Gastroesophageal sphincter (tissue), 4 donors: ENCODE measurements around the gene LRIG3. TPM values are rescaled to one million over a fixed set of nuclear protein-coding genes. Genes with fewer than 3 reads are reported as not detected.

ENCODE experiments used
- ATAC-seq: fragments of 150-250 bp; one replicate; pipeline ENCODE4 v1.9.1; 2016; ENCODE audit warnings: mild to moderate bottlenecking, moderate library complexity
- H3K27ac ChIP-seq, 4 donors: fragments of 200-600 bp; sonication (generic) in 3 of 4; 1 replicate in 3 of 4; 2 replicates in 1 of 4; pipeline ENCODE4 v1.5.1; 2016 to 2019
- H3K27me3 ChIP-seq: fragments of 200-600 bp; sonication (generic); one replicate; pipeline ENCODE4 v1.5.1; 2019
- H3K36me3 ChIP-seq, 2 donors: fragments of 200-600 bp; sonication (generic); one replicate each; pipeline ENCODE4 v1.5.1; 2019; ENCODE audit warnings: control low read depth in 1 of 2
- H3K4me1 ChIP-seq, 3 donors: fragments of 200-600 bp; sonication (generic); 1 replicate in 2 of 3; 2 replicates in 1 of 3; pipeline ENCODE4 v1.5.1; 2016 to 2019; ENCODE audit warnings: control low read depth in 2 of 3
- H3K4me3 ChIP-seq, 2 donors: fragments of 200-600 bp; sonication (generic); one replicate each; pipeline ENCODE4 v1.5.1; 2019; ENCODE audit warnings: mild to moderate bottlenecking in 1 of 2, moderate library complexity in 1 of 2
- H3K9me3 ChIP-seq, 3 donors: fragments of 200-600 bp; sonication (generic); one replicate each; pipeline ENCODE4 v1.5.1; 2017 to 2019; ENCODE audit warnings: control low read depth in 2 of 3
- EP300 ChIP-seq: sonication (generic); formaldehyde crosslinking; IDR thresholded peaks from one replicate; pipeline ENCODE4 v1.6.1; 2017; ENCODE audit warnings: antibody characterized with exemption, mild to moderate bottlenecking
- POLR2A ChIP-seq, 2 donors: fragments of 450-650 bp; IDR thresholded peaks; one replicate each; pipeline ENCODE4 v1.6.1; 2017; ENCODE audit warnings: antibody characterized with exemption in 2 of 2, mild to moderate bottlenecking in 2 of 2, moderate library complexity in 1 of 2
- POLR2AphosphoS5 ChIP-seq: sonication (generic); formaldehyde crosslinking; IDR thresholded peaks from one replicate; pipeline ENCODE4 v1.6.1; 2017; ENCODE audit warnings: antibody characterized with exemption
- WGBS, 2 donors: methylation state at CpG; one replicate each; pipeline ENCODE4 v1.1.5; 2018; ENCODE audit warnings: low coverage in 1 of 2; 5-methylcytosine and 5-hydroxymethylcytosine counted together
- total RNA-seq, 4 donors: library from RNA; depleted of rRNA; stranded (reverse); fragments of >200 nt; gene quantifications; one replicate each; pipeline ENCODE4 v1.1.0, GENCODE V29; 2016
- TF ChIP-seq, protein P1 (sequence below), 4 experiments: fragments of 200-600 bp in 2 of 4; fragments of 450-650 bp in 2 of 4; sonication (generic) in 1 of 4; IDR thresholded peaks; one replicate each; pipeline ENCODE4 v1.5.1; 2017 to 2019; ENCODE audit warnings: antibody characterized with exemption in 4 of 4, mild to moderate bottlenecking in 2 of 4, moderate library complexity in 2 of 4

LRIG3 gene
- total RNA-seq, 4 donors from 2014 or later: 52.7 to 170 (median 93.3) TPM

DNA sequence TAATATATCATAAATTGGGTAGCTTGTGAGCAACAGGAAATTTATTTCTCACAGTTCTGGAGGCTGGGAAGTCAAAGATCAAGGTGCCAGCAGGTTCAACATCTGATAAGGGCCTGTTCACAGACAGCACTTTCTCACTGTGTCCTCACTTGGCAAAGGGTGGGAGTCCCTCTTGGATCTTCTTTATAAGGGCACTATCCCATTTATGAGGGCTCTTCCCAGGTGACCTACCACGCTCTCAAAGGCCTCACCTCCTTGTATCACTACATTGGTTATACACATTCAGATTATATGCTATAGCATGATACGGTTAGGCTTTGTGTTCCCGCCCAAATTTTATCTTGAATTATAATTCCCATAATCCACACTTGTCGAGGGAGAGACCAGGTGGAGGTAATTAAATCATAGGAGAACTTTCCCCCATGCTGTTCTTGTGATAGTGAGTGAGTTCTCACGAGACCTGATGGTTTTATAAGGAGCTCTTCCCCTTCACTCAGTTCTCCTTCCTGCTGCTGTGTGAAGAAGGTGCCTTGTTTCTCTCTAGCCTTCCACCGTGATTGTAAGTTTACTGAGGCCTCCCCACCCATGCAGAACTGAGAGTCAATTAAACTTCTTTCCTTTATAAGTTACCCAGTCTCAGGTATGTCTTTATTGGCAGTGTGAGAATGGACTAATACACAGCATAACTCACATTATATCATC lies 19.2 kb upstream of the LRIG3 start:
- TF ChIP-seq EP300 (no peak), POLR2A (IDR thresholded peaks at IDR 0.05) (no peak), POLR2AphosphoS5 (no peak)
- TF ChIP-seq, protein P1, sequence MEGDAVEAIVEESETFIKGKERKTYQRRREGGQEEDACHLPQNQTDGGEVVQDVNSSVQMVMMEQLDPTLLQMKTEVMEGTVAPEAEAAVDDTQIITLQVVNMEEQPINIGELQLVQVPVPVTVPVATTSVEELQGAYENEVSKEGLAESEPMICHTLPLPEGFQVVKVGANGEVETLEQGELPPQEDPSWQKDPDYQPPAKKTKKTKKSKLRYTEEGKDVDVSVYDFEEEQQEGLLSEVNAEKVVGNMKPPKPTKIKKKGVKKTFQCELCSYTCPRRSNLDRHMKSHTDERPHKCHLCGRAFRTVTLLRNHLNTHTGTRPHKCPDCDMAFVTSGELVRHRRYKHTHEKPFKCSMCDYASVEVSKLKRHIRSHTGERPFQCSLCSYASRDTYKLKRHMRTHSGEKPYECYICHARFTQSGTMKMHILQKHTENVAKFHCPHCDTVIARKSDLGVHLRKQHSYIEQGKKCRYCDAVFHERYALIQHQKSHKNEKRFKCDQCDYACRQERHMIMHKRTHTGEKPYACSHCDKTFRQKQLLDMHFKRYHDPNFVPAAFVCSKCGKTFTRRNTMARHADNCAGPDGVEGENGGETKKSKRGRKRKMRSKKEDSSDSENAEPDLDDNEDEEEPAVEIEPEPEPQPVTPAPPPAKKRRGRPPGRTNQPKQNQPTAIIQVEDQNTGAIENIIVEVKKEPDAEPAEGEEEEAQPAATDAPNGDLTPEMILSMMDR (IDR thresholded peaks at IDR 0.05): no peak
- no peak for ATAC-seq
- H3K4me3 ChIP-seq: no peak overlapping the region
- no peaks in the 10 kb centered on the region for H3K9me3 ChIP-seq
- H3K36me3 ChIP-seq: no peaks in the 10 kb centered on the region
- no peaks in the 10 kb centered on the region for H3K27me3 ChIP-seq
- 92 to 96% methylated on average over 4 to 6 of the region's 6 CpGs for WGBS, 2 donors
- H3K4me1 ChIP-seq: peaks cover 0 to 6% (median 0%) of the 10 kb centered on the region in 3 donors
- no peak overlapping the region for H3K27ac ChIP-seq

DNA sequence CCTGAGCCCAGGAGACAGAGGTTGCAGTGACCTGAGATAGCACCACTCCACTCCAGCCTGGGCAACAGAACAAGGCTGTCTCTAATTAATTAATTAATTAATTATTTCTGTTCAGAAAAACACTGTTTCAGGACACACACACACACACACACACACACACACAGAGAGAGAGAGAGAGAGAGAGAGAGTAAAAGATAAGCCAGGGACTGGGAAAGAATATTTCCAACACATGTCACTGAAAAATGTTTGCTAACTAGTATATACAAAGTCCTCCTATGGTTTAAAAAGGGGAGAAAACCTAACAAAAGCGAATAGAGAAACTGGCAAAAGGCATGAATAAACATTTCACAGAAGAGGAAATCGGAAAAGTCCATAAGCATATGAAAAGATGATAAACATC lies 18.1 kb upstream of the LRIG3 start:
- ATAC-seq: no peak
- no peaks in the 10 kb centered on the region for H3K27me3 ChIP-seq
- H3K9me3 ChIP-seq: no peaks in the 10 kb centered on the region
- no peak overlapping the region for H3K4me3 ChIP-seq
- H3K4me1 ChIP-seq: peaks cover 0 to 12% (median 0%) of the 10 kb centered on the region in 3 donors
- H3K27ac ChIP-seq: no peak overlapping the region
- 37 to 55% methylated on average over 2 of the region's 2 CpGs for WGBS, 2 donors
- H3K36me3 ChIP-seq: no peaks in the 10 kb centered on the region
- TF ChIP-seq, protein P1 (IDR thresholded peaks at IDR 0.05): no peak
- TF ChIP-seq POLR2AphosphoS5 (no peak), POLR2A (IDR thresholded peaks at IDR 0.05) (no peak), EP300 (no peak)

DNA sequence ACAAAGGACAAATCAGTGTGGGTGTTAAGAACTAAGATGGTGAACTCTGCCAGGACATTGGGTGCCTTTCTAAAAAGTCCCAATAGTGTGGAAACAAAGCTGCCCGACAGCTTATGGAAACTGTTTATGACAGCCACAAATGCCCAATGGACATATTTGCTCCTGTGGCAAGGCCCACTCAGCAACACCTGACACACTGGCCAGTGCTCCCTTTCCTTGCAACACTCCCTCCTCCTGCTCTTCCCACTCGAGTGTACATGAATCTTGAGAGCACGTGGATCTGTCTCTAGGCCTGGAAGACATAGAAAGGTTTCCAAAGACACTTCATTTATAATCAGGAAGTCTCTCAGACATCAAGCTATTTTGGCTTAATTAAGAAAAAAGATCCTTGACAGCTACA lies 14.2 kb upstream of the LRIG3 start:
- no peaks in the 10 kb centered on the region for H3K9me3 ChIP-seq

DNA sequence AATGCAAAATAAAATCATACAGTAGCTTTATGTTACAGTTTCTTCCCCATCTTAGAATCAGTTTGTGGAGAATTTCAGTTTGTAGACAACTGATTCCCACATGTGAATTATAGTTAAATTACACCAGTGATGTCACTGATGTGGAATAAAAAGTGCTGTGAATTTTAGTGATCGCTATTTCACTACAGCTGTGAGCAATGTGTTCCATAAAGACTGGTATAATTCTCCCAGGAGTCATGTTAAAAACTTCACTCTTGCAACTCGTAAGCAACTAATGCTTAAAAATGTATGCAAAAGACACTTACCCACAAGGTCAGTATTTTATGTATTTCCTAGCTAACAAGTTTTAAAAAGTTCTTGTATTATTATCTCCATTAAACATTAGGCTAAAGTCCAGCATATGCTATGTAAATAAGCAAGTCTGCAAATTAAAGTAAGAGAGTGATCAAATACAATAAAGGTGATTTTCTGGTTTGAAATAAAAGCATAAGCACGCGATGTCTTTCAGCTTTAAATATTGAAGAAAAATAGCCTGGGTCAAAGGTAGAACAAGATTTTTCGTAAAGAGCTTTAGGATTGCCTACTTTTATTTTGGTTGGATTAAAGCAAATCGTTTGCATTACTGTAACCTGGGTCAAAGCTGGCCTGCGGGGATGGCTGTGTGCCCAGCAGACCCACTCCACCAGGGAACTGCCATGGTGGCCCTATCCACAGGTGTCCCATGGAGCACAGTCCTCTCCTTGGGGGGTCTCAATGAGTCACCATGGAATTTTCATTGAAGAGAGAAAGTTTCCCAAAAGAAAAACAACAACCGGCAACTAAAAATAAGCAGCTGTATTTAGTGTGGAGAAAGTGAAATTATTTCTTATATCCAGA lies 12.7 kb upstream of the LRIG3 start:
- Histone ChIP-seq H3K9me3 (no peaks in the 10 kb centered on the region), H3K27ac (no peak overlapping the region), H3K36me3 (no peaks in the 10 kb centered on the region), H3K4me1 (peaks cover 0 to 12% (median 0%) of the 10 kb centered on the region in 3 donors), H3K4me3 (no peak overlapping the region), H3K27me3 (no peaks in the 10 kb centered on the region)
- TF ChIP-seq POLR2AphosphoS5 (no peak), EP300 (no peak), POLR2A (IDR thresholded peaks at IDR 0.05) (no peak)
- TF ChIP-seq, protein P1 (IDR thresholded peaks at IDR 0.05): no peak
- no peak for ATAC-seq
- WGBS, 2 donors: 83 to 87% methylated on average over 8 of the region's 8 CpGs

More for the DNA sequence above, 14.2 kb upstream of the LRIG3 start:
- peaks cover 0 to 12% (median 0%) of the 10 kb centered on the region in 3 donors for H3K4me1 ChIP-seq
- H3K36me3 ChIP-seq: no peaks in the 10 kb centered on the region
- TF ChIP-seq POLR2AphosphoS5 (peak; percentile 11), POLR2A (IDR thresholded peaks at IDR 0.05) (no peak)
- TF ChIP-seq, protein P1 (IDR thresholded peaks at IDR 0.05): no peak
- H3K4me3 ChIP-seq: no peak overlapping the region
- ATAC-seq: peak; percentile 77
- WGBS, 2 donors: 13 to 38% methylated on average over 1 to 3 of the region's 3 CpGs
- H3K27ac ChIP-seq: peak overlapping the region in 3 of 4 donors; percentile 5 to 47 (median 44)
- H3K27me3 ChIP-seq: no peaks in the 10 kb centered on the region
